HL-60 (cell line): ENCODE results near the gene PDE4B.

Experiments used
- DNase-seq, 2 experiments: peaks; one replicate each; pipeline ENCODE4 v3.0.0-alpha.2; 2010 to 2020; ENCODE audit warnings: low read depth in 1 of 2, low spot score in 1 of 2
- H3K27ac ChIP-seq: fragments of 250-450 bp; sonication (Bioruptor Pico); replicated peaks from 2 replicates; pipeline ENCODE4 v1.5.1; 2020; ENCODE audit warnings: mild to moderate bottlenecking, moderate library complexity
- H3K27me3 ChIP-seq: fragments of 250-450 bp; sonication (Bioruptor Pico); 2 replicates; pipeline ENCODE4 v1.5.1; 2021; ENCODE audit warnings: mild to moderate bottlenecking, moderate library complexity; ENCODE audit not compliant: insufficient read depth, poor library complexity, severe bottlenecking
- H3K4me3 ChIP-seq: replicated peaks from 2 replicates; pipeline ENCODE4 v1.5.1; 2011; ENCODE audit warnings: mild to moderate bottlenecking, control low read depth, low read length; ENCODE audit not compliant: insufficient read depth
- GABPA ChIP-seq: IDR thresholded peaks from 2 replicates; pipeline ENCODE4 v1.6.1; 2012; ENCODE audit warnings: low read depth
- POLR2AphosphoS5 ChIP-seq: IDR thresholded peaks from 2 replicates; pipeline ENCODE4 v1.6.1; 2012; ENCODE audit warnings: low read depth
- SPI1 ChIP-seq: IDR thresholded peaks from 2 replicates; pipeline ENCODE4 v1.6.1; 2012; ENCODE audit warnings: low read depth, mild to moderate bottlenecking, borderline replicate concordance
- TF ChIP-seq, protein P1 (sequence below): IDR thresholded peaks from one replicate; pipeline ENCODE4 v1.5.1; 2011; ENCODE audit warnings: low read length, control low read depth, inconsistent platforms; ENCODE audit not compliant: insufficient read depth
- TF ChIP-seq, protein P2 (sequence below): IDR thresholded peaks from 2 replicates; pipeline ENCODE4 v1.6.1; 2012; ENCODE audit warnings: low read depth; ENCODE audit not compliant: insufficient replicate concordance

PDE4B gene

DNA sequence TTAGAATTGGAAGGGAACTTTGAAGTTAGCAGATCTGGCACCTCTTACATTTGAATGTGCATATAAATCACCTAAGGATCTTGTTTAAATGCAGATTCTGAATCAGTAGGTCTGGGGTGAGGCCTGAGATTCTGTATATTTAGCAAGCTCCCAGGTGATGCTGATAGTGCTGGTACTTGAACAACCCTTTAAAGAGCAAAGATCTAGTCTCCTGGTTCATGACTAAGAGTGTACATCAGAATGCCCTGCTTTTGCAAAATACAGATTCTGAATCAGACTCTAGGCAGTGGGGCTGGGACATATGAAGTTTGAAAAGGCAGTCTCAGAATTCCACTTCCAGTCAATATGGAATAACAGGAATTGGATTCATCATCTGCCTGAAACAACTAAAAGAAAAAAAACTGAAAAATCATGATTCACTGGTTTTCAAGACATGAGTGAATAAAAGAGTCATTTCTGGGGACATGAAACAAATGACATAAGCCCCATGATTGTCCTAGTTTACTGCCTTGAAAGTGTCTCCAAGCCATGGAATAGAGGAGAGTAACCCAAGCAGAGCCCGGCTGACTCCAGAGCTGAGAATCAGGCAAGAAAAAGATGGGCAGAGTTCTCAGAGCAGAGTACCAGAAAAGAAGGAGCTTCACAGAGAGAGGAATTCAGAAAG lies 591.7 kb downstream of the PDE4B start:
- DNase-seq, result no peak
- Histone ChIP-seq H3K27me3 (no peaks in the 10 kb centered on the region), H3K27ac (peak overlapping the region; percentile 51), H3K4me3 (no peak overlapping the region)
- TF ChIP-seq SPI1 (no peak), GABPA (no peak), POLR2AphosphoS5 (no peak)
- TF ChIP-seq, protein P1, sequence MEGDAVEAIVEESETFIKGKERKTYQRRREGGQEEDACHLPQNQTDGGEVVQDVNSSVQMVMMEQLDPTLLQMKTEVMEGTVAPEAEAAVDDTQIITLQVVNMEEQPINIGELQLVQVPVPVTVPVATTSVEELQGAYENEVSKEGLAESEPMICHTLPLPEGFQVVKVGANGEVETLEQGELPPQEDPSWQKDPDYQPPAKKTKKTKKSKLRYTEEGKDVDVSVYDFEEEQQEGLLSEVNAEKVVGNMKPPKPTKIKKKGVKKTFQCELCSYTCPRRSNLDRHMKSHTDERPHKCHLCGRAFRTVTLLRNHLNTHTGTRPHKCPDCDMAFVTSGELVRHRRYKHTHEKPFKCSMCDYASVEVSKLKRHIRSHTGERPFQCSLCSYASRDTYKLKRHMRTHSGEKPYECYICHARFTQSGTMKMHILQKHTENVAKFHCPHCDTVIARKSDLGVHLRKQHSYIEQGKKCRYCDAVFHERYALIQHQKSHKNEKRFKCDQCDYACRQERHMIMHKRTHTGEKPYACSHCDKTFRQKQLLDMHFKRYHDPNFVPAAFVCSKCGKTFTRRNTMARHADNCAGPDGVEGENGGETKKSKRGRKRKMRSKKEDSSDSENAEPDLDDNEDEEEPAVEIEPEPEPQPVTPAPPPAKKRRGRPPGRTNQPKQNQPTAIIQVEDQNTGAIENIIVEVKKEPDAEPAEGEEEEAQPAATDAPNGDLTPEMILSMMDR, result no peak
- TF ChIP-seq, protein P2, sequence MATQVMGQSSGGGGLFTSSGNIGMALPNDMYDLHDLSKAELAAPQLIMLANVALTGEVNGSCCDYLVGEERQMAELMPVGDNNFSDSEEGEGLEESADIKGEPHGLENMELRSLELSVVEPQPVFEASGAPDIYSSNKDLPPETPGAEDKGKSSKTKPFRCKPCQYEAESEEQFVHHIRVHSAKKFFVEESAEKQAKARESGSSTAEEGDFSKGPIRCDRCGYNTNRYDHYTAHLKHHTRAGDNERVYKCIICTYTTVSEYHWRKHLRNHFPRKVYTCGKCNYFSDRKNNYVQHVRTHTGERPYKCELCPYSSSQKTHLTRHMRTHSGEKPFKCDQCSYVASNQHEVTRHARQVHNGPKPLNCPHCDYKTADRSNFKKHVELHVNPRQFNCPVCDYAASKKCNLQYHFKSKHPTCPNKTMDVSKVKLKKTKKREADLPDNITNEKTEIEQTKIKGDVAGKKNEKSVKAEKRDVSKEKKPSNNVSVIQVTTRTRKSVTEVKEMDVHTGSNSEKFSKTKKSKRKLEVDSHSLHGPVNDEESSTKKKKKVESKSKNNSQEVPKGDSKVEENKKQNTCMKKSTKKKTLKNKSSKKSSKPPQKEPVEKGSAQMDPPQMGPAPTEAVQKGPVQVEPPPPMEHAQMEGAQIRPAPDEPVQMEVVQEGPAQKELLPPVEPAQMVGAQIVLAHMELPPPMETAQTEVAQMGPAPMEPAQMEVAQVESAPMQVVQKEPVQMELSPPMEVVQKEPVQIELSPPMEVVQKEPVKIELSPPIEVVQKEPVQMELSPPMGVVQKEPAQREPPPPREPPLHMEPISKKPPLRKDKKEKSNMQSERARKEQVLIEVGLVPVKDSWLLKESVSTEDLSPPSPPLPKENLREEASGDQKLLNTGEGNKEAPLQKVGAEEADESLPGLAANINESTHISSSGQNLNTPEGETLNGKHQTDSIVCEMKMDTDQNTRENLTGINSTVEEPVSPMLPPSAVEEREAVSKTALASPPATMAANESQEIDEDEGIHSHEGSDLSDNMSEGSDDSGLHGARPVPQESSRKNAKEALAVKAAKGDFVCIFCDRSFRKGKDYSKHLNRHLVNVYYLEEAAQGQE, result no peak

DNA sequence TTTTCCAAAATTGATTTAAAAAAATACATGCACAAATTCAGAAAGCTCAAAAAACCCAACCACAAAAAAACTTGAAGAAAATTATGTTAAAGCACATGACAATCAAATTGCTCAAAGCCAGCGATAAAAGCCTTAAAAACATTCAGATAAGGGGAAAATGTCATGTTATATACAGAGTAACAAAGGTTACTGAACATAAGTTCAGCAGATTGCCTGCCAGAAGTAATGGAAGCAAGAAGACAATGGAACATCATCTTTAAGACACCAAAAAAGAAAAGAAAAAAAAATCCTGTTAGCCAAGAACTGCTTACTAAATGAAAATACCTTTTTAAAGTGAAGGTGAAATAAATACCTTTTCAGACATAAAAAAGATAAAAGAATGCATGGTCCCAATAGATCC lies 594.0 kb downstream of the PDE4B start:
- H3K27me3 ChIP-seq, result no peaks in the 10 kb centered on the region
- no peak overlapping the region for H3K27ac ChIP-seq
- DNase-seq, result no peak
- TF ChIP-seq, protein P2, result no peak
- TF ChIP-seq POLR2AphosphoS5 (no peak), SPI1 (no peak), GABPA (no peak)
- TF ChIP-seq, protein P1, result no peak
- no peak overlapping the region for H3K4me3 ChIP-seq

DNA sequence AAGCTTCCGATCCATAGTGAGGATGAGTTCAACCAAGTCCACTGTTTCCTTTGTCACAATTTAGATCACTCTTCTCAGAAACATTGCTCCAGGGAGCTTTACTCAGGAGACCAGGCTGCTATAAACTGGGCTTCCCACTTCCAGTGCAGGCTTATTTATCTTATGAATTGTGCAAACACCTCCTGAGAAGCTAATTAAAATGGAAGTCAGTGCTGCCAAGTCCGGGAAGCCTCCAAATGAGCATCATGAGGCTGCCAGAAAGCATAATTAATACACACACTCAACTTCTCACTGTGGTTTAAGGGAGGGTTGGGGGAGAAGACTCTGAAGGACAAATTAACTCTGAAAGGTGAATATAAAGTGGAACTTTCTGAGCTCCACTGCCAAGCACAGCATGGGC lies 596.2 kb downstream of the PDE4B start:
- H3K27me3 ChIP-seq, result no peaks in the 10 kb centered on the region
- TF ChIP-seq SPI1 (no peak), POLR2AphosphoS5 (no peak), GABPA (no peak)
- TF ChIP-seq, protein P2, result no peak
- TF ChIP-seq, protein P1, result no peak
- no peak for DNase-seq
- H3K4me3 ChIP-seq, result no peak overlapping the region
- no peak overlapping the region for H3K27ac ChIP-seq
